MM.1S (cell line): Measurements from ENCODE around the gene SORL1-AS1.

ENCODE experiments used
- EZH2 ChIP-seq: fragments of 300-600 bp; sonication (generic); optimal IDR thresholded peaks from 2 replicates; pipeline ENCODE3; 2017; ENCODE audit warnings: low read depth, mild to moderate bottlenecking, antibody characterized with exemption, low read length, mixed read lengths
- EZH2phosphoT487 ChIP-seq: fragments of 300-600 bp; sonication (generic); IDR thresholded peaks from 2 replicates; pipeline ENCODE4 v1.6.1; 2018; ENCODE audit warnings: antibody characterized with exemption, low read length
- TF ChIP-seq, protein P1 (sequence below): fragments of 300-600 bp; sonication (generic); IDR thresholded peaks from 2 replicates; pipeline ENCODE4 v1.5.1; 2016; ENCODE audit warnings: antibody characterized with exemption, low read length, mixed read lengths

DNA sequence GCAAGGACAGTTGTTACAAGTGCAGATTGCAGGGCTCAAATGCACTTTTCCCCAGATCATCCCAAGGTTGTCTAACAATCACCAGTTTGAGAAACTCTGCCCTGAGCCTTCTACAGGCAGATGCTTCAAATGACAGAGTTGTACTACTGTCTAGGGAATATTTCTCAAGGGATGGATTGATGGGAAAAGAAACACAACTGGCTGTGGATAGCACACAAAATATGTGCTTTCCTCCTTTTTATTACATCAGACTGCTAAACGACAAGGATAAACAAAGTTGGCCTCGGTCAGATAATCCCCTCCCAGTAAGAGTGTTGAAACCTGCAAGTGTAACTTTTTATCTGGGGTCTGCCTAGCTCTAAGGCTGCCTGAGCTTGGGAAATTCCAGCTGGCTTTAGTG lies 46.6 kb upstream of the SORL1-AS1 start:
- TF ChIP-seq, protein P1, sequence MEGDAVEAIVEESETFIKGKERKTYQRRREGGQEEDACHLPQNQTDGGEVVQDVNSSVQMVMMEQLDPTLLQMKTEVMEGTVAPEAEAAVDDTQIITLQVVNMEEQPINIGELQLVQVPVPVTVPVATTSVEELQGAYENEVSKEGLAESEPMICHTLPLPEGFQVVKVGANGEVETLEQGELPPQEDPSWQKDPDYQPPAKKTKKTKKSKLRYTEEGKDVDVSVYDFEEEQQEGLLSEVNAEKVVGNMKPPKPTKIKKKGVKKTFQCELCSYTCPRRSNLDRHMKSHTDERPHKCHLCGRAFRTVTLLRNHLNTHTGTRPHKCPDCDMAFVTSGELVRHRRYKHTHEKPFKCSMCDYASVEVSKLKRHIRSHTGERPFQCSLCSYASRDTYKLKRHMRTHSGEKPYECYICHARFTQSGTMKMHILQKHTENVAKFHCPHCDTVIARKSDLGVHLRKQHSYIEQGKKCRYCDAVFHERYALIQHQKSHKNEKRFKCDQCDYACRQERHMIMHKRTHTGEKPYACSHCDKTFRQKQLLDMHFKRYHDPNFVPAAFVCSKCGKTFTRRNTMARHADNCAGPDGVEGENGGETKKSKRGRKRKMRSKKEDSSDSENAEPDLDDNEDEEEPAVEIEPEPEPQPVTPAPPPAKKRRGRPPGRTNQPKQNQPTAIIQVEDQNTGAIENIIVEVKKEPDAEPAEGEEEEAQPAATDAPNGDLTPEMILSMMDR, result no peak
- no peak for TF ChIP-seq EZH2phosphoT487
- no peak for TF ChIP-seq EZH2
